Heart right ventricle (tissue), 16 donors: ENCODE measurements around the gene MAPK10. TPM values are rescaled to one million over a fixed set of nuclear protein-coding genes. Genes with fewer than 3 reads are reported as not detected.
"Not testable (repeated sequence)": the region's sequence is repeated elsewhere in the genome, so short reads cannot be mapped to it uniquely, and the experiment has no call there.

Source experiments
- ATAC-seq, 8 donors: fragments of 200-7000 bp; cut with Tn5 transposase; one replicate each; pipeline ENCODE4 v1.9.1; 2020; ENCODE audit warnings: mild to moderate bottlenecking in 8 of 8, moderate library complexity in 8 of 8, moderate number of reproducible peaks in 1 of 8
- DNase-seq, 2 donors: peaks; one replicate each; pipeline ENCODE4 v3.0.0-alpha.2; 2020
- H3K27ac ChIP-seq, 10 donors: fragments of 200-600 bp; sonication (generic) in 2 of 10; one replicate each; pipeline versions ENCODE4 v1.5.0 to v1.8.0; 2020 to 2022; ENCODE audit warnings: mild to moderate bottlenecking in 3 of 10
- H3K27me3 ChIP-seq, 7 donors: fragments of 200-600 bp; one replicate each; pipeline ENCODE4 v1.8.0; 2021 to 2022; ENCODE audit warnings: mild to moderate bottlenecking in 2 of 7
- H3K36me3 ChIP-seq, 9 donors: fragments of 200-600 bp; sonication (generic) in 1 of 9; one replicate each; pipeline versions ENCODE4 v1.5.0 to v1.8.0; 2020 to 2022; ENCODE audit warnings: mild to moderate bottlenecking in 2 of 9
- H3K4me1 ChIP-seq, 9 donors: fragments of 200-600 bp; sonication (generic) in 1 of 9; one replicate each; pipeline versions ENCODE4 v1.5.0 to v1.8.0; 2020 to 2022; ENCODE audit warnings: mild to moderate bottlenecking in 4 of 9
- H3K4me3 ChIP-seq, 10 donors: fragments of 200-600 bp; sonication (generic) in 2 of 10; one replicate each; pipeline versions ENCODE4 v1.5.0 to v1.8.0; 2020 to 2022; ENCODE audit warnings: mild to moderate bottlenecking in 7 of 10, moderate library complexity in 2 of 10
- H3K9me3 ChIP-seq, 11 donors: fragments of 200-600 bp in 10 of 11; sonication (generic) in 2 of 11; one replicate each; pipeline versions ENCODE4 v1.5.0 to v1.8.0; 2013 to 2022; ENCODE audit warnings: mild to moderate bottlenecking in 2 of 11, control low read depth in 1 of 11, moderate library complexity in 1 of 11
- CTCF ChIP-seq, 9 donors: fragments of 200-600 bp; sonication (generic) in 2 of 9; IDR thresholded peaks; one replicate each; pipeline versions ENCODE4 v1.5.0 to v1.8.0; 2021 to 2022; ENCODE audit warnings: antibody characterized with exemption in 9 of 9, mild to moderate bottlenecking in 5 of 9, moderate library complexity in 1 of 9
- WGBS, 2 donors: extraction: QIAGEN DNeasy Blood & Tissue Kit; methylation state at CpG; one replicate each; pipeline ENCODE4 v1.1.7; 2013; ENCODE audit warnings: inconsistent platforms in 1 of 2; 5-methylcytosine and 5-hydroxymethylcytosine counted together
- intact Hi-C, 10 donors: fragments of 100-400 bp; cut with DNase I; formaldehyde crosslinking; loops; one replicate each; pipeline versions ENCODE4 v1.11.1 to v1.14.2; 2022
- polyA plus RNA-seq, 2 donors: library from polyadenylated mRNA; stranded (reverse); fragments of 200-250 nt; gene quantifications; one replicate each; pipeline ENCODE4 v1.2.3, GENCODE V29; 2013
- total RNA-seq, 10 donors: library from RNA; stranded (reverse); fragmentation: NEBNext Ultra II Directional in 3 of 10; extraction: Animal tissue kit (Norgen Biotek cat#: 25700) in 3 of 10; gene quantifications; one replicate each; pipeline versions ENCODE4 v1.2.1 to v1.2.4, GENCODE V29; 2021 to 2023
- donor health status: Arrhythmogenic right ventricular cardiomyopathy.
- donor health status: ischemic (EF 13 %, LVEDD 7.1; RV severe dilation, severe dysfunction).
- donor health status: healthy with polysubstance abuse.
- donor health status: DM: no; HTN: yes; CAD: no.
- donor health status: DM: no; HTN: no; CAD: no.
- donor health status: ischemic (EF 25% LVEDD 6.9; RV normal size, moderate dysfunction).
- donor health status: ischemic (EF 25% LVEDD 5.7; RV mildly dilated, moderate dysfunction).
- donor health status: healthy.
- donor health status: DM: yes; HTN: yes; CAD: no.
- donor health status: Ischemic cardiomyopathy.
- donor health status: ischemic (EF 35%, LVEDD 5.7; RV mildly dilated, moderate dysfunction).
- donor health status: nonischemic (EF 11% LVEDD 7.7; RV severe dilation, severe dysfunction).
- donor health status: DM: yes; HTN: yes; CAD: no.
- donor health status: PGD.
- donor health status: ischemic (EF 29% LVEDD 5.4; RV normal size, mild dysfunction).
- donor health status: nonischemic (EF 23%, LVEDD 6.1; RV moderate dilation, normal function).

The MAPK10 gene
- total and polyA plus RNA-seq, 12 donors: 0.94 to 5.9 (median 2.6) TPM

DNA sequence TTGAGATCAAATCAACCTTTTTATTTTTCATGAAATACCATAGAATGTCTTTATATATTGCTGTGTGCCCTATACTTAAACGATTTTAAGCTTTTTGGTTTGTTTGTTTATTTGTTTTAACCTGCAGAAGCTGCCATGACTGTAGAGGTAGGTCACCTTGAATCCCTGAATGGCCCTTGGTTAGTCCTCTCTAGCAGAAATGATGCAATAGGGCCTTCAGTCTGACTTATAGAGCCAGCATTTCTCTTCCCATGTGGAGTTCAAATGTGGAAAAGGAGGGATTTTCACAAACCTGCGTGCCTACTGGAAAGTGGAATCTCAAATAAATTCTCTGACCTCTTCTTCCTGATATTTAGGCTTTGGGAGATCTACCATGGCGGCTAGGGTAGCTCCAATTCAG is 327.9 kb downstream of the MAPK10 start:
- Histone ChIP-seq H3K27me3 (no peaks in the 10 kb centered on the region), H3K4me1 (peaks cover 0 to 28% (median 18%) of the 10 kb centered on the region in 9 donors), H3K27ac (peak overlapping the region in 6 of 10 donors; percentile 71 to 85 (median 76)), H3K9me3 (no peaks in the 10 kb centered on the region), H3K4me3 (no peak overlapping the region), H3K36me3 (no peaks in the 10 kb centered on the region)
- ATAC-seq (no peak), DNase-seq (no peak)
- intact Hi-C loops: loop anchor here in 1 of 10 donors (10.0 kb wide), 1 partner anchor 57 kb away; no protein-coding TSS in a partner anchor
- WGBS, 2 donors: 91 to 97% methylated on average over 3 of the region's 3 CpGs
- no peak for TF ChIP-seq CTCF (IDR thresholded peaks at IDR 0.05)

GRCh38 chr4:86026720-86027119 is 333.1 kb downstream of the MAPK10 start:
- TF ChIP-seq CTCF (IDR thresholded peaks at IDR 0.05): no peak
- peaks cover 0 to 4% (median 0%) of the 10 kb centered on the region in 9 donors for H3K4me1 ChIP-seq
- H3K27me3 ChIP-seq: no peaks in the 10 kb centered on the region
- intact Hi-C loops: no loop called here
- no peak overlapping the region for H3K4me3 ChIP-seq
- no peak for DNase-seq
- ATAC-seq: no peak
- H3K27ac ChIP-seq: no peak overlapping the region
- 91 to 93% methylated on average over 8 of the region's 8 CpGs for WGBS, 2 donors
- no peaks in the 10 kb centered on the region for H3K9me3 ChIP-seq
- no peaks in the 10 kb centered on the region for H3K36me3 ChIP-seq

DNA sequence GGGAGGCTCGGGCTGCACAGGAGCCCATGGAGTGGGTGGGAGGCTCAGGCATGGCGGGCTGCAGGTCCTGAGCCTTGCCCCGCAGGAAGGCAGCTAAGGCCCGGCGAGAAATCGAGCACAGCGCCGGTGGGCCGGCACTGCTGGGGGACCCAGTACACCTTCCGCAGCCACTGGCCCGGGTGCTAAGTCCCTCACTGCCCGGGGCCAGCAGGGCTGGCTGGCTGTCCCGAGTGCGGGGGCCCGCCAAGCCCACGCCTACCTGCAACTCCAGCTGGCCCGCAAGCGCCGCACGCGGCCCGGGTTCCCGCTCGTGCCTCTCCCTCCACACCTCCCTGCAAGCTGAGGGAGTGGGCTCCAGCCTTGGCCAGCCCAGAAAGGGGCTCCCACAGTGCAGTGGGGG is 338.2 kb downstream of the MAPK10 start:
- H3K27ac ChIP-seq, H3K9me3 ChIP-seq, intact Hi-C loops, DNase-seq, ATAC-seq, H3K4me3 ChIP-seq, H3K36me3 ChIP-seq, H3K4me1 ChIP-seq, H3K27me3 ChIP-seq: not testable (repeated sequence)
- 92 to 98% methylated on average over 14 to 24 of the region's 24 CpGs for WGBS, 2 donors

DNA sequence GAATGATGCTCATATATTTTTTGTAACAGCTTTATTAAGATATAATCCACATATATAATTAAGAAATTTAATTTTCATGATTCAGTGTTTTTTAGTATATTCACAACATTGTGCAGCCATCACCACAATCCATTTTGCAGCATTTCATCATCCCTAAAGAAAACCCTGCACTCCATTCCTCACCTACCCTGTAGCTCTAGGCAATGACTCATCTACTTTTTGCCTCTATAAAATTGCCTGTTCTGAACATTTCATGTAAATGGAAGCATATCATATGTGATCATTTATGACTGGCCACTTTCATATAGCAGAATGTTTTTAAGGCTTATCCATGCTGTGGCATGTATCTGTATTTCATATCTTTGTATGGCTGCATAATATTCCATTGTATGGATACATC is 339.9 kb downstream of the MAPK10 start:
- Histone ChIP-seq H3K36me3 (no peaks in the 10 kb centered on the region), H3K4me3 (no peak overlapping the region), H3K27ac (no peak overlapping the region), H3K9me3 (no peaks in the 10 kb centered on the region), H3K4me1 (peaks cover 0 to 13% (median 6%) of the 10 kb centered on the region in 9 donors), H3K27me3 (no peaks in the 10 kb centered on the region)
- no peak for TF ChIP-seq CTCF (IDR thresholded peaks at IDR 0.05)
- no peak for DNase-seq
- no peak for ATAC-seq
- intact Hi-C loops: no loop called here

DNA sequence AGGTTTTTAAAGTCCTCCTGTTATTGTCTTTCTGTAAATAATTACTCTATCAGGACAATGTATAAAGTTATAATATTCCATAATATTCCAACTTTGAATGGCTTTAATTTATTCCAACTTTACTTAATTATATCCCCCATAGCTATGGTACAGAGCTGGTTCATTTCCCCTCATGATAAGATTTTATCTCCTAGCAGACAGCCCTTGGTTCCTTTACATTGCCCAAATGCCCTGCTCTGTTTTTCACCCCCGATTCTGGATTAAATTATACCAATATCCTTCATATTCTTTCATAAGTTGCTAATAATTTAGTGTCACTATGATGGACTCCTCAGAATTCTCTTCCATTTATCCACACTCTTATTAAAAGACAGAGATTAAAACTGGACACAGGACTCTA is 340.5 kb downstream of the MAPK10 start:
- TF ChIP-seq CTCF (IDR thresholded peaks at IDR 0.05): no peak

More for the DNA sequence above, 340.5 kb downstream of the MAPK10 start:
- Histone ChIP-seq H3K9me3 (no peaks in the 10 kb centered on the region), H3K4me1 (peaks cover 0 to 18% (median 11%) of the 10 kb centered on the region in 9 donors), H3K27me3 (no peaks in the 10 kb centered on the region), H3K36me3 (no peaks in the 10 kb centered on the region), H3K27ac (no peak overlapping the region), H3K4me3 (no peak overlapping the region)
- ATAC-seq: no peak
- no peak for DNase-seq
- intact Hi-C loops: no loop called here
- WGBS, 2 donors: 79 to 88% methylated on average over 1 of the region's 1 CpG
